NCI-H2029 (cell line): Measurements from ENCODE around the gene PCYT2.

ENCODE experiments used
- DNase-seq: peaks from one replicate; lab custom pipeline; 2025; lab: John Stamatoyannopoulos, UW

The PCYT2 gene

DNA sequence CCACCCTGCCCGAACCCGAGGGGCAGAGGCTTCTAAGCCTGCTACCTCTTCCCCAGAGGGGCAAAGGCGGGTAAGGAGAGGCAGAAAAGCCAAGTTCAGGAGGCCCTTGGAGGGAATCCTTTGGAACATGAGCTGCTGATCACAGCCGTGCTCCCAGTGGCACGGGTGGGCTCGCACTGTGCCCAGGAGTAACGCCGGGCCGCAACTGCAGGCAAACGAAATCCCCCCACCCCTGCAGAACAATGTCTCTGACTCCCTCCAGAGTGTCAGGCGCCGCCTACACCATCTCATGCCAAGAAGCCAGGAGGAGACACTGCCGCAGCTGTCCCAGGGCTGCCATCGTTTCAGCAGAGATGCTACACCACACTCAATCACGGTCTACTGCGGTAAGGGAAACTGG, 59.8 kb downstream of the PCYT2 start:
- no peak for DNase-seq
